ENCODE measurements around the gene APOBEC4. TPM values are rescaled to one million over a fixed set of nuclear protein-coding genes. Genes with fewer than 3 reads are reported as not detected.

The APOBEC4 gene
- total and polyA plus RNA-seq, 2 of the 8 experiments (the other 6 are each of a cell fraction or from before 2014, with no cell fraction given) = not detected

GRCh38 chr1:183676586-183677189 is 23.6 kb upstream of the APOBEC4 start:
- Histone ChIP-seq H3K79me1 (ENCODE audit: low read depth, low read length) (no peaks in the 10 kb centered on the region), H3K9ac (replicated peaks in 1 of 4; ENCODE audit: extremely low read depth in 1 of 4, low read depth in 3 of 4, low read length in 3 of 4) (no peak overlapping the region), H4K20me1 (replicated peaks in 1 of 2; ENCODE audit: control insufficient read depth in 1 of 2, insufficient read depth in 2 of 2, low read length in 2 of 2) (no peaks in the 10 kb centered on the region), H4K5ac (ENCODE audit: insufficient read length, low read depth, low read length) (no peak overlapping the region), H2AFZ (ENCODE audit: low read length) (no peak overlapping the region), H3K4me3 (ENCODE audit: extremely low read depth in 1 of 4, insufficient read depth in 2 of 4, low read depth in 3 of 4, low read length in 4 of 4) (no peak overlapping the region), H3K79me2 (ENCODE audit: control insufficient read depth in 1 of 2, insufficient read depth in 2 of 2, low read length in 2 of 2) (no peaks in the 10 kb centered on the region), H3K27me3 (replicated peaks in 1 of 4; ENCODE audit: control insufficient read depth in 3 of 4, extremely low read depth in 1 of 4, insufficient read depth in 3 of 4, low read length in 3 of 4) (no peaks in the 10 kb centered on the region), H3K36me3 (ENCODE audit: control insufficient read depth in 2 of 4, insufficient read depth in 4 of 4, low read length in 3 of 4) (no peaks in the 10 kb centered on the region), H2BK5ac (ENCODE audit: low read depth, low read length) (no peak overlapping the region), H3K4ac (replicated peaks; ENCODE audit: insufficient read length, low read depth, low read length) (no peak overlapping the region), H3K23me2 (ENCODE audit: low read depth, low read length) (no peaks in the 10 kb centered on the region), H4K8ac (ENCODE audit: extremely low read depth, insufficient read depth, low read length) (no peak overlapping the region), H3K23ac (ENCODE audit: insufficient read length) (no peak overlapping the region), H3K4me1 (replicated peaks in 1 of 4; ENCODE audit: control insufficient read depth in 3 of 4, insufficient read depth in 4 of 4, low read length in 3 of 4) (0 out of 7 replicates have a peak, but pooled peaks cover 0 to 2% (median 0%) of the 10 kb centered on the region in 4 experiments), H3K4me2 (ENCODE audit: insufficient read depth in 1 of 2, low read depth in 2 of 2, low read length in 2 of 2) (no peak overlapping the region), H3K27ac (ENCODE audit: low read depth, low read length) (no peak overlapping the region), H2AK5ac (ENCODE audit: low read depth, low read length) (no peak overlapping the region), H2BK12ac (ENCODE audit: low read depth, low read length) (no peak overlapping the region), H3K18ac (ENCODE audit: extremely low read depth, low read length) (no peak overlapping the region), H3K14ac (ENCODE audit: insufficient read length) (no peak overlapping the region), H3K56ac (replicated peaks; ENCODE audit: insufficient read length, low read depth, low read length) (no peak overlapping the region), H4K91ac (replicated peaks; ENCODE audit: insufficient read length, low read length) (no peak overlapping the region), H2BK15ac (ENCODE audit: low read length) (no peak overlapping the region), H3K9me3 (ENCODE audit: insufficient read depth in 2 of 2, low read depth in 1 of 2, low read length in 1 of 2) (no peaks in the 10 kb centered on the region), H2BK20ac (ENCODE audit: low read length) (no peak overlapping the region), H2BK120ac (replicated peaks; ENCODE audit: low read depth, low read length) (no peak overlapping the region)
- DNase-seq (ENCODE audit: low read depth in 1 of 2, low spot score in 2 of 2) (no peak), FAIRE-seq (no peak)
- POLR2A ChIA-PET (ENCODE audit: partially characterized antibody) = interaction anchor here (1.1 kb wide), 1 partner anchor 375 kb away, joined by 3 read pairs; the partner anchor contains the start of gene TSEN15
- 82% methylated on average over 2 of the region's 2 CpGs; no CpG with 5 or more reads in 1 of the 2 experiments for WGBS, 2 experiments (ENCODE audit: extremely low coverage in 1 of 2, insufficient coverage in 1 of 2, insufficient read length in 1 of 2, insufficient replicate concordance in 2 of 2, low coverage in 1 of 2, low lambda C conversion rate in 2 of 2, missing lambda C conversion rate in 1 of 2)
- CTCF ChIA-PET (ENCODE audit: partially characterized antibody) = interaction anchor here (1.0 to 4.9 kb wide), 6 partner anchors 8 to 239 kb away, joined by 5 to 43 read pairs (median 6); partner anchors contain the start of gene APOBEC4
